GM13977 (cell line): ENCODE measurements around the gene EAF1.

ENCODE experiments used
- DNase-seq: peaks from one replicate; pipeline ENCODE4 v3.0.0; 2012; ENCODE audit warnings: low spot score
- in situ Hi-C: fragments of 300-500 bp; cut with MboI; formaldehyde crosslinking; loops from one replicate; pipeline ENCODE4 v1.12.0; 2022; ENCODE audit warnings: low sequenced_read_pairs, low pct_unique_long_range_greater_than_20kb, mixed read lengths, inconsistent platforms; ENCODE audit not compliant: unreplicated experiment
- TF ChIP-seq, protein P1 (sequence below): IDR thresholded peaks from 2 replicates; pipeline ENCODE4 v1.5.1; 2012; ENCODE audit warnings: mild to moderate bottlenecking, control low read depth; ENCODE audit not compliant: insufficient read depth; ENCODE audit errors: extremely low read depth, missing control alignments

Gene EAF1

DNA sequence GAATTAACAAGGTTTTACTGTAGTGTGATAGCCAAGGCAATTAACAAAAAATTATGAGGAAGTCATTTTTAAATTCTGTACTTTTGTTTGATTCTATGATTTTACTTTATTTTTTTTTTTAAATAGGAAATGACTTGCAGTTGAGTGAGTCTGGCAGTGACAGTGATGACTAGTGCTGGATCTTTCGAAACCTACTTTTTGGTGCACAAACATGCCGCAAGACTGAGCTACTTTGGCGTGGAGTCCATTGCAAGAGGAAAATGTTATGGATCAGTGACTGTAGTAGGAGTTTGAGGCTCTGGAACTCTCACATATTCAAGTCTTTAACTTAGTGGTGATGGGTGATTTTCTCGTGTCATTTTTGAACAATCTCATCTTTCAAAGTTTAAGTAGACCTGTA lies 11.6 kb downstream of the EAF1 start:
- TF ChIP-seq, protein P1, sequence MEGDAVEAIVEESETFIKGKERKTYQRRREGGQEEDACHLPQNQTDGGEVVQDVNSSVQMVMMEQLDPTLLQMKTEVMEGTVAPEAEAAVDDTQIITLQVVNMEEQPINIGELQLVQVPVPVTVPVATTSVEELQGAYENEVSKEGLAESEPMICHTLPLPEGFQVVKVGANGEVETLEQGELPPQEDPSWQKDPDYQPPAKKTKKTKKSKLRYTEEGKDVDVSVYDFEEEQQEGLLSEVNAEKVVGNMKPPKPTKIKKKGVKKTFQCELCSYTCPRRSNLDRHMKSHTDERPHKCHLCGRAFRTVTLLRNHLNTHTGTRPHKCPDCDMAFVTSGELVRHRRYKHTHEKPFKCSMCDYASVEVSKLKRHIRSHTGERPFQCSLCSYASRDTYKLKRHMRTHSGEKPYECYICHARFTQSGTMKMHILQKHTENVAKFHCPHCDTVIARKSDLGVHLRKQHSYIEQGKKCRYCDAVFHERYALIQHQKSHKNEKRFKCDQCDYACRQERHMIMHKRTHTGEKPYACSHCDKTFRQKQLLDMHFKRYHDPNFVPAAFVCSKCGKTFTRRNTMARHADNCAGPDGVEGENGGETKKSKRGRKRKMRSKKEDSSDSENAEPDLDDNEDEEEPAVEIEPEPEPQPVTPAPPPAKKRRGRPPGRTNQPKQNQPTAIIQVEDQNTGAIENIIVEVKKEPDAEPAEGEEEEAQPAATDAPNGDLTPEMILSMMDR, result no peak
- in situ Hi-C loops, result loop anchor here (25.0 kb wide), 1 partner anchor 373 kb away; no protein-coding TSS in a partner anchor
- DNase-seq, result no peak

DNA sequence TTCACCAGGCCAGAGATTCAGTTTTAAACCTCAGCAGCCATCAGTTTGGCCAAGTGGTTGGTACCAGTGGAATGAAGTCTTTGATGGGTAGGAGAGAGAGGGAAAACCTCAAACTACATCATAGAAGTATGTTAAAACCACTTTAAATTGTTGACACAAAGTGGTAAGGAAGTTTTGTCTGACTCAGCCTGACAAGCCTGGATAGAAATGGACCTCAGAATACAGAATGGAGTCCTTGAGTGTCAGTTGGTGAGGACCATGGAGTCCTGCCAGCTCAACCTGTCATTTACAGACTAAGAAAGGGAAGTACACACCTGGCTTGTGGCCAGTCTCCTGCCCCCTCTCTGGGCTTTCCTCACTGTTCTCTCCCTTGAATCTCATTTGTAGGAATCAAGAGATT lies 12.1 kb downstream of the EAF1 start:
- TF ChIP-seq, protein P1, result no peak
- DNase-seq, result no peak
- in situ Hi-C loops, result loop anchor here (25.0 kb wide), 1 partner anchor 373 kb away; no protein-coding TSS in a partner anchor

DNA sequence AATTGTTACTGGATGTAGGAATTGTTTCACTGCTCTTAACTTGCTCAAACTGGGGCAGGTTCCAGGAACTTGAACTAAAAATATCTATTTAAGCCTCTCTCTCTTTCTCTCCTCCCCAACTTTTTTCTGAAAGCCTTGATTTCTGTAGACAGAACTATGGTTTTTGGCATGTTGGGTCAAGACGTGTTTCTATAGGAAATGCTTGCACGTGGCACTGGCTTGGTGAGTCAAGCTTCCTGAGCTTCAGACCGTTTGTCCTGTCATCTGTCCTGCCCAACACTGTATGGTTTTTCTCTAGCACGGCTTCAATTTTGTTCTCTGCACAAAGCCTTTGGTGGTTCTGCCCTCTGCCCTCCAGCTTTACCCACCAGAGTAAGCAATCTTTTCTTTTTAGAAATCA lies 13.5 kb downstream of the EAF1 start:
- TF ChIP-seq, protein P1, result no peak
- in situ Hi-C loops, result loop anchor here (25.0 kb wide), 1 partner anchor 371 kb away; no protein-coding TSS in a partner anchor
- no peak for DNase-seq

DNA sequence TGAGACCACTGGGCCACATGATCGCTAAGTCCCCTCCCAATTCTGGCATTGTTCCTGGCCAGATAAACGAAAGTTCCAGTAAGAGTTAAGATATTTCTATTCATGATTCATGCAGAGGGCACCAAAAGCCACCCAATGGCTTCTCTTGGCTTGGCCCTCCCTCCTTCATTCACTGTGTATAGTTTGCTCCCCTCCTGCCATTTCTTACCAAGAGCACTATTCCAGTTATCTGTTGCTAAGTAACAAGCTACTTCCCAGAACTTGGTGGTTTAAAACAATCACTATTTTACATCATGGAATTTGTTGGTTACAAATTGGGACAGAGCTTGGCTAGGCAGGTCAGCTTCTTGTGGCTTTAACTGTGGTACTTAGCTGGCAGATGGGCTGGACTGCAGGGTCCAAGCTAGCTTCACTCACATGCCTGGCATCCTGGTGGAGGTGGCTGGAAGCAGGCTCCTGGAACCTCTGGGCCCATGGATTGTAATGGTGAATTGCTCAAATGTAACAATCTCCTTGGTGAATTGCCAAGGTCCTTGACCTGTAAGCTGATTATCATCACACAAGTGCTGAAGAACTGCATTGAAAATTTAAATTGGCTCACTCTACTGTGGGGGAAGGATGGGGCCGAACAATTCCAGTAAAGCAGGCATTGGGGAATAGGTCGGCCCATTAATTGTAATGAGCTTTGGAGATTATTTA lies 16.6 kb downstream of the EAF1 start:
- no peak for DNase-seq
- in situ Hi-C loops, result loop anchor here (25.0 kb wide), 1 partner anchor 368 kb away; no protein-coding TSS in a partner anchor
- TF ChIP-seq, protein P1, result no peak

DNA sequence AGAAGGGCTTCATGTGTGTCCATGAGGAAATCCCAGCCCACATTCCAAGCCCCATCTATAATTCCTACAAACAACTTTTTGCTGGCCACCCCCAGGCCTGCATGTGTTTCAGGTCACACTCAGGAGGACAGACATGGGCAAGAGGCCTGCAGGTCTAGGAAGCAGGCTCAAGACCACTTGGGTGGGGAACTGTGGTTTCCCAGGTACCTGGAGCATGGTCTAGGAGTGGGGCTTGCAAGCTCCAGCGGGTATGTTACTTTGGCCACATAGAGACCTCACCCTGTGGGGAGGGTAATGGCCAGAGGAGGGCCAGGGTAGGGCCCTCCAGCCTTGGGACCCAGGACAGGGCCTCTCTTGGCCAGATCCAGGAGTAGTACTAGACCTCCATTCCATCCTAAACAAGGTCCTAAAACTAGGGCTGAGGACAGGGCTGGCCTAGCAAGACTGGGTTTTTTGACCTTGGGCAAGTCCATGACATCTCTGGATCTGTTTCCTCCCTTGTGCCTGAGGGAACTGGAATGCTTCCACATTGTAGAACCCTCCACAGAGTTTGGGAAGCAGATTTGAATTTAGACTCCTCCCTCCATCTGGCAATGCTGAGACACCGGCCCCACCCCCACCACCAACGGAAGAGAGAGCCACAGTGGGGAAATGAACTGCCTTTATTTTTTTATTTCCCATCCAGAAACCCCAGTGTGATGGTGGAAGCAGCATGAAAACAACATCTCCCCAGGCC lies 22.3 kb downstream of the EAF1 start:
- in situ Hi-C loops, result loop anchor here (25.0 kb wide), 1 partner anchor 363 kb away; no protein-coding TSS in a partner anchor
- TF ChIP-seq, protein P1, result no peak
- no peak for DNase-seq

DNA sequence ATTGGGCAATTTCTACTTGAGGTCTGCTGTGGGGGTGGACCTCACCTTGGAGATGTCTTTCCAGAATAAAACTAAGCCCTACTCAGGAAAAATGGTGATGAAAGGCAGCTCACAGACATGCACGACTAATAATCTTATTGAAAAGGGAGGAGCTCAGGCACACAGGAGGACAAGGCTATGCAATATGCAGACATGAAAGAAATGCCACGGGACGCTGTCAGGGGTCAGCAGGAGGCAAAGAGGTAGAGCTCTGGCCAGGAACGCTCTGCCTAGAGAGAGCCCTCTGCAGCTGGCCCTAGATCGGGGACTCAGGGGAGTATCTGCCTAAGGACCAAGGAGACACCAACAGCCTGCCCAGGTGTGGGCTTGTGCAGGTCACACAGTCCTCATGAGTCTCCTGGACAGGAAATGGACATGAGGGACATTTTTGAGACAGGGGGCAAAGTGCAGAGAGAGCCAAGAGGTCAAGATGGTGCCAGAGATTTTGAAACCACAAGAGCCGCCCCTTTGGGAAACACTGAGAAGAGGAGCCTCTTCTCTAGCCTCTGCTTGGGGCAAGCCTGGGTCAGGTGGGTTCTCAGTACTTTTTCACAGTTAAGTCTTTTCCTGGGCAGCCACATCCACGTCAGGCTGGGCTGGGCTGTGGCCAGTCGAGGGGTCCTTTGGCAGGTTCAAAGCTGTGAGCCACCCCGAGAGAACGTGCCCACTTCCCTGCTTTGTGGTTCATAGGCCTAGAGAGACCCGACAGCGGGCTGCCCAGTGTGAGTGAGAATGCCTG lies 23.2 kb downstream of the EAF1 start:
- in situ Hi-C loops, result no loop called here
- DNase-seq, result no peak

More for the DNA sequence above, 23.2 kb downstream of the EAF1 start:
- TF ChIP-seq, protein P1, result no peak
